K562 (cell line): ENCODE results near the gene LAPTM5. TPM values are rescaled to one million over a fixed set of nuclear protein-coding genes. Genes with fewer than 3 reads are reported as not detected.

ENCODE experiments used
- ATAC-seq: fragments of 200-7000 bp; cut with Tn5 transposase; 3 replicates; pipeline ENCODE4 v1.9.1; 2020; ENCODE audit warnings: moderate library complexity
- BruUV-seq: library from RNA; stranded (reverse); fragments of 400-500 nt; replicated peaks from 2 replicates; lab custom pipeline; 2021; lab: Mats Ljungman, UMichigan
- CTCF ChIA-PET: fragments of 300-600 bp; formaldehyde crosslinking; extraction: SDS; loops from one replicate; lab custom pipeline; 2021; ENCODE audit warnings: low intra/inter-chr PET ratio; lab: Yijun Ruan, JAX
- POLR2A ChIA-PET: fragments of 300-600, 350-650 bp; sonication (Branson Sonifier 250); formaldehyde crosslinking; extraction: SDS; loops from one replicate; lab custom pipeline; 2021; ENCODE audit warnings: antibody characterized with exemption, inconsistent platforms; lab: Yijun Ruan, JAX
- DNase-seq, 4 experiments: peaks; one replicate each; pipeline versions ENCODE4 v3.0.0 to v3.0.0-alpha.2; 2011 to 2018; ENCODE audit warnings: low spot score in 3 of 4, mixed read lengths in 3 of 4; ENCODE audit errors: extremely low read depth in 1 of 4
- FAIRE-seq: peaks from 2 replicates; lab custom pipeline; 2011; peaks lifted over from hg19 to GRCh38; lab: Jason Lieb, UNC
- H2AFZ ChIP-seq: 2 replicates; pipeline ENCODE4 v1.6.0; 2011; ENCODE audit warnings: low read depth, low read length, control low read depth, inconsistent platforms
- H3K27ac ChIP-seq: fragments of 200-600 bp; 3 replicates; pipeline ENCODE4 v1.8.0; 2011; ENCODE audit warnings: low read depth, mild to moderate bottlenecking, control low read depth, inconsistent platforms, low read length, moderate library complexity, mixed read lengths; ENCODE audit errors: extremely low read depth
- H3K27me3 ChIP-seq, 2 experiments: fragments of 300-600 bp in 1 of 2; 2 replicates in 1 of 2; 3 replicates in 1 of 2; pipeline versions ENCODE4 v1.6.0 to v1.8.0; 2011; ENCODE audit warnings: inconsistent platforms in 2 of 2, low read length in 2 of 2, mild to moderate bottlenecking in 1 of 2, mixed read lengths in 1 of 2, moderate library complexity in 1 of 2; ENCODE audit not compliant: control insufficient read depth in 2 of 2, insufficient read depth in 2 of 2
- H3K36me3 ChIP-seq: fragments of 300-600 bp; 3 replicates; pipeline ENCODE4 v1.8.0; 2011; ENCODE audit warnings: mild to moderate bottlenecking, low read length, inconsistent platforms; ENCODE audit not compliant: control insufficient read depth, insufficient read depth
- H3K4me1 ChIP-seq, 2 experiments: fragments of 200-600 bp in 1 of 2; replicated peaks in 1 of 2; 2 replicates in 1 of 2; 3 replicates in 1 of 2; pipeline versions ENCODE4 v1.5.1 to v1.8.0; 2011; ENCODE audit warnings: inconsistent platforms in 2 of 2, low read length in 2 of 2, mild to moderate bottlenecking in 1 of 2, mixed read lengths in 1 of 2, moderate library complexity in 1 of 2; ENCODE audit not compliant: control insufficient read depth in 2 of 2, insufficient read depth in 2 of 2
- H3K4me2 ChIP-seq: 2 replicates; pipeline ENCODE4 v1.6.1; 2011; ENCODE audit warnings: low read length, control low read depth, inconsistent platforms, mixed read lengths; ENCODE audit not compliant: insufficient read depth
- H3K4me3 ChIP-seq: fragments of 200-600 bp; sonication (generic), shearing (Covaris generic); 2 replicates; pipeline ENCODE4 v1.5.1; 2016; ENCODE audit warnings: control low read depth, inconsistent platforms
- H3K79me2 ChIP-seq: fragments of 200-600 bp; 3 replicates; pipeline ENCODE4 v1.8.0; 2011; ENCODE audit warnings: low read length, inconsistent platforms; ENCODE audit not compliant: control insufficient read depth, insufficient read depth
- H3K9ac ChIP-seq, 2 experiments: 2 replicates each; pipeline versions ENCODE4 v1.6.0 to v1.6.1; 2011; ENCODE audit warnings: low read depth in 2 of 2, low read length in 2 of 2, control low read depth in 1 of 2, inconsistent platforms in 1 of 2, mild to moderate bottlenecking in 1 of 2, mixed read lengths in 1 of 2; ENCODE audit not compliant: insufficient read depth in 1 of 2
- H3K9me1 ChIP-seq: one replicate; pipeline ENCODE4 v1.6.0; 2011; ENCODE audit warnings: inconsistent platforms, mild to moderate bottlenecking, low read length, moderate library complexity; ENCODE audit not compliant: control insufficient read depth, insufficient read depth
- H3K9me3 ChIP-seq: replicated peaks from 2 replicates; pipeline ENCODE4 v1.5.1; 2011; ENCODE audit warnings: low read depth, low read length, inconsistent platforms; ENCODE audit not compliant: control insufficient read depth, insufficient read depth
- H4K20me1 ChIP-seq: replicated peaks from 2 replicates; pipeline ENCODE4 v1.6.1; 2011; ENCODE audit warnings: low read length, inconsistent platforms, mixed read lengths; ENCODE audit not compliant: control insufficient read depth, insufficient read depth
- DACH1 ChIP-seq: fragments of 450-650 bp; IDR thresholded peaks from 2 replicates; pipeline ENCODE4 v1.6.1; 2018; ENCODE audit not compliant: partially characterized antibody
- NCOA1 ChIP-seq: fragments of 450-650 bp; IDR thresholded peaks from 2 replicates; pipeline ENCODE4 v1.6.1; 2016; ENCODE audit warnings: low read depth
- WGBS: fragments of 100-300 bp; shearing (Covaris generic); methylation state at CpG from one replicate; pipeline ENCODE4 v1.1.6; 2016; ENCODE audit warnings: low coverage, mixed read lengths; ENCODE audit not compliant: insufficient coverage; ENCODE audit errors: missing lambda C conversion rate; 5-methylcytosine and 5-hydroxymethylcytosine counted together
- in situ Hi-C: fragments of 300-500 bp; cut with MboI; formaldehyde crosslinking; loops from 4 replicates; pipeline ENCODE4 v1.15.0; 2018; ENCODE audit warnings: inconsistent platforms, mixed read lengths
- intact Hi-C: fragments of 100-400 bp; cut with micrococcal nuclease; formaldehyde crosslinking; loops from 2 replicates; pipeline ENCODE4 v1.14.2; 2022
- polyA plus RNA-seq, 8 experiments: library from polyadenylated mRNA; depleted of rRNA in 4 of 8; stranded (reverse) in 5 of 8; unstranded in 3 of 8; fragments of >200 nt; fragmentation: Nextera tagmentation in 2 of 8; fragmentation: Illumina TruSeq in 1 of 8; extraction: Ambion mirVana in 2 of 8; extraction: Trizol in 1 of 8; gene quantifications; 2 replicates each; pipeline versions ENCODE4 v1.2.1 to v1.2.3, GENCODE V29; 2011 to 2014; ENCODE audit warnings: inconsistent platforms in 1 of 8, missing spikeins in 1 of 8
- total RNA-seq, 7 experiments: library from RNA; depleted of rRNA in 6 of 7; stranded (reverse); fragments of >200 nt in 6 of 7; fragmentation: Illumina TruSeq in 2 of 7; extraction: Trizol in 2 of 7; gene quantifications; 2 replicates each; pipeline versions ENCODE4 v1.2.1 to v1.2.3, GENCODE V29; 2011 to 2021; ENCODE audit warnings: low replicate concordance in 1 of 7

Gene LAPTM5
- total and polyA plus RNA-seq, 9 of the 15 experiments (the other 6 are each of a cell fraction or from before 2014, with no cell fraction given) = 2.4 to 47.3 (median 20.3) TPM

DNA sequence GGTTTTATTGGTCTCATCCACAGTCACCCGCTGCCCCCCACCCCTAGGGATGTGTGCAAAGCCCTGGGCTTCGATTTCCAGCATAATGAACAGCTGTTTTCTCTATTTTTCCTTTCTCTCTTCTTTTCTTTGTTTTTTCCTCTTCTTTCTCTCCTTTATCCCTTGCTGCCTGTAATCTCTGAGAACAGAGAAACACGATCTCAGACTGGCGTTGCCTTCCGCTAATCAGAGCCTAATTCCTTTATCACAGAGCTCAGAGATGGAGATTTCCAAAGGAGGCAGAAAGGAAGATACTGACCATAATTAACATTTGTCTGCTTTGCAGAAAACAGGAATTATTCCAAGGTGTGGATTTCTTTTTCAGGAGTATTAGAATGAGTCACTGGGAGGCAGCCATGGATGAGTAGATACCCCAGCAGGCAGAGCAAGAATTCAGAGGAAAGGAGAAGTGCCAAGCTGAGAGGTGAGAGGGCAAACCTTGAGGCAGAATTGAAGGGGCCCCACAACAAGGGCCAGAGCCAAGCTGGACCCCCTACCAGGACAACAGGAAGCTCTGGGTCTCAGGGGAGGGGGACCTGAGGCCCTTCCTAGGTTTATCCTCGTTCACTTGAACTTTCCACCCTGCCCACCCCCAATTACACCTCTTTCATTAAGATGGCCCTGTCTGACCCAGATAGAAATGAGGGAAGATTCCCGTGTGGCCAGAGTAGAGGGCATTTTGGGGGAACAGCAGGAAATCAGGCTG is 67.5 kb downstream of the LAPTM5 start:
- Histone ChIP-seq H3K79me2 (no peaks in the 10 kb centered on the region), H3K9me3 (no peaks in the 10 kb centered on the region), H4K20me1 (0 out of 2 replicates have a peak, but pooled peaks cover 10% of the 10 kb centered on the region), H3K27ac (no peak overlapping the region), H3K27me3 (peaks cover 20 to 57% of the 10 kb centered on the region in 2 experiments; a peak in 4 of 5 replicates), H3K36me3 (no peaks in the 10 kb centered on the region), H3K4me3 (no peak overlapping the region), H3K4me2 (no peak overlapping the region), H3K9me1 (no peaks in the 10 kb centered on the region), H3K4me1 (peaks cover 0 to 6% of the 10 kb centered on the region in 2 experiments; a peak in 1 of 5 replicates), H2AFZ (no peak overlapping the region), H3K9ac (no peak overlapping the region)
- under 1% methylated on average over 7 of the region's 7 CpGs for WGBS
- FAIRE-seq = peak; percentile 11
- no peak for ATAC-seq
- intact Hi-C loops (no loop called here), in situ Hi-C loops (no loop called here)
- BruUV-seq = no TSS peak
- POLR2A ChIA-PET = interaction anchor here (0.7 to 1.1 kb wide), 4 partner anchors 11 to 1307 kb away, joined by 3 read pairs; partner anchors contain the start of gene MATN1
- TF ChIP-seq DACH1 (peak; percentile 50), NCOA1 (no peak)
- TF ChIP-seq, all 486 proteins: peak for 1
- CTCF ChIA-PET = no interaction called here
- no peak for DNase-seq
